ENCODE data around the gene SEZ6L2. TPM values are rescaled to one million over a fixed set of nuclear protein-coding genes. Genes with fewer than 3 reads are reported as not detected.

SEZ6L2 gene
- total RNA-seq, 1 experiment from 2014 or later = 68.9 TPM

DNA sequence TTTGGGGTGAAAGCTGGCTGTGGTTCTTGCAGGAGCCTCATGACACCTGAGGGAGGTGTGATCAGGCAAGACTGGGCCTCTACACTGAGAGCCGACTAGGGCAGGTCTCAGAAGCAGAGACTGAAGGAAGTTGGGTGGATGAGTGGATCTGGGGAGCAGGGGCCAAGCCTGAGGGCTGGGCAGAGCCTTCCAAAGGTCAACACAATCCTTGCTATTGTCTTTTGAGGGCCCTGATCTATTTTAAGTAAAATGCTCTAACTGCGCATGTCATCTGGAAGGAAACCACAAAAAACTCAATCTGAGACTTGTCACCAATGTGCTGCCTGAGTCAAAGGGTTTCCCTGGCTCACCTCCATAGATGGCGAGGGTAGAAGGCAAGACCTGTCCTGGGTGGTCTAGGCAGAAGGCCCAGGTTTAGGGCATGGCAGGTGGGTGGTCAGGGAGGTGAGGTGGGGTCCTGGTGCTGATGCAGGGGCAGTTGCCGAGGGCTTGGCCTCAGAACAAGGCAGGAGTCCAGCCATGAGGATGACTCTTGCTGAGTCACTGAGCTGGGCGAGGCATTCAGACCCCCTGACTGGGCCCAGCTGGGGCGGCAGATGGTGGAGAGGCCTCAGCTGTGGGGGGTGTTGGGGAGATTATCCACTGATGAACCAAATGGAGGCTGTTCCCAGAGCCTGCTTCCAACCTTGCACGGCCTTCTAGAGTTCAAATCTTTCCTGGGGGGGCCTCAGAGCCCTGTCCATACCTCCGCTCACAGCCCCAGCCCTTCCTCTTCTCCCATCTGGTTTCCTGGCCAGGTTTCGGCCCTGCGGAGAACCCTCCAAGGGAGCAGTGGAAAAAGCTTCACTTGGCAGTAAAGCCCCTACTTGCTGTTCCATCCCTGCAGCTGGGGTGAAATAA is 74.0 kb downstream of the SEZ6L2 start:
- H3K27me3 Mint-ChIP-seq (ENCODE audit: unreplicated experiment) = no peaks in the 10 kb centered on the region
- DNase-seq = no peak
- CTCF ChIA-PET = interaction anchor here (1.0 kb wide), 1 partner anchor 18 kb away, joined by 3 read pairs; no protein-coding TSS in a partner anchor
- H3K4me1 Mint-ChIP-seq (ENCODE audit: low read depth, unreplicated experiment) = peaks cover 26% of the 10 kb centered on the region
- no peaks in the 10 kb centered on the region for H3K9me3 Mint-ChIP-seq (ENCODE audit: low read depth, unreplicated experiment)
- no TSS peak for BruUV-seq (replicated peaks)
- H3K27ac Mint-ChIP-seq (ENCODE audit: unreplicated experiment) = peak overlapping the region; percentile 95
- H3K4me3 Mint-ChIP-seq (ENCODE audit: low read depth, unreplicated experiment) = peak overlapping the region; percentile 61
- peaks cover 55% of the 10 kb centered on the region for H3K36me3 Mint-ChIP-seq (ENCODE audit: insufficient read depth, unreplicated experiment)
- intact Hi-C loops (cut with micrococcal nuclease; ENCODE audit: unreplicated experiment) = loop anchor here (10.0 kb wide), 1 partner anchor 79 kb away; the partner anchor contains the start of gene ASPHD1
- TF ChIP-seq, protein P1, sequence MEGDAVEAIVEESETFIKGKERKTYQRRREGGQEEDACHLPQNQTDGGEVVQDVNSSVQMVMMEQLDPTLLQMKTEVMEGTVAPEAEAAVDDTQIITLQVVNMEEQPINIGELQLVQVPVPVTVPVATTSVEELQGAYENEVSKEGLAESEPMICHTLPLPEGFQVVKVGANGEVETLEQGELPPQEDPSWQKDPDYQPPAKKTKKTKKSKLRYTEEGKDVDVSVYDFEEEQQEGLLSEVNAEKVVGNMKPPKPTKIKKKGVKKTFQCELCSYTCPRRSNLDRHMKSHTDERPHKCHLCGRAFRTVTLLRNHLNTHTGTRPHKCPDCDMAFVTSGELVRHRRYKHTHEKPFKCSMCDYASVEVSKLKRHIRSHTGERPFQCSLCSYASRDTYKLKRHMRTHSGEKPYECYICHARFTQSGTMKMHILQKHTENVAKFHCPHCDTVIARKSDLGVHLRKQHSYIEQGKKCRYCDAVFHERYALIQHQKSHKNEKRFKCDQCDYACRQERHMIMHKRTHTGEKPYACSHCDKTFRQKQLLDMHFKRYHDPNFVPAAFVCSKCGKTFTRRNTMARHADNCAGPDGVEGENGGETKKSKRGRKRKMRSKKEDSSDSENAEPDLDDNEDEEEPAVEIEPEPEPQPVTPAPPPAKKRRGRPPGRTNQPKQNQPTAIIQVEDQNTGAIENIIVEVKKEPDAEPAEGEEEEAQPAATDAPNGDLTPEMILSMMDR (IDR thresholded peaks at IDR 0.05; ENCODE audit: unreplicated experiment) = no peak

DNA sequence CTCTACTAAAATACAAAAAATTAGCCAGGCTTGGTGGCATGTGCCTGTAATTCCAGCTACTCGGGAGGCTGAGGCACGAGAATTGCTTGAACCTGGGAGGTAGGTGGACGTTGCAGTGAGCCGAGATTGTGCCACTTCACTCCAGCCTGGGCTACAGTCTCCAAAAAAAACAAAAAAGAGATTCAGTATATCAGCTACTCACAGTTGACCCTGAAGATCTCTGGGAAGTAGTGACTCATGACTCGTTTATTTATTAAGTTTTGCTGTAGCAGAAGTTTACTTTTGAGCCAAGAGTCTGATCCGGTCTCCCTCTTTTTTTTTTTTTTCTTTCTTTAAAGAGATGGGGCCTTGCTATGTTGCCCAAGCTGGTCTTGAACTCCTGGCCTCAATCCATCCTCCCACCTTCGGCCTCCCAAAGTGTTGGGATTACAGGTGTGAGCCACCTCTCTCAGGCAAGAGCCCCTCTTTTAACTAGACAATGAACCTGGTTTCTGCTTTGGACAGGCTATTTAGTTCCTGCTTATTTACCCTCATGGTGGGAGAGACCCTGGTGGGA is 74.7 kb downstream of the SEZ6L2 start:
- H3K4me3 Mint-ChIP-seq (ENCODE audit: low read depth, unreplicated experiment) = peak overlapping the region; percentile 61
- TF ChIP-seq, protein P1 (IDR thresholded peaks at IDR 0.05; ENCODE audit: unreplicated experiment) = no peak
- peaks cover 62% of the 10 kb centered on the region for H3K36me3 Mint-ChIP-seq (ENCODE audit: insufficient read depth, unreplicated experiment)
- H3K27ac Mint-ChIP-seq (ENCODE audit: unreplicated experiment) = peak overlapping the region; percentile 95
- no TSS peak for BruUV-seq (replicated peaks)
- no peaks in the 10 kb centered on the region for H3K27me3 Mint-ChIP-seq (ENCODE audit: unreplicated experiment)
- peaks cover 31% of the 10 kb centered on the region for H3K4me1 Mint-ChIP-seq (ENCODE audit: low read depth, unreplicated experiment)
- CTCF ChIA-PET = interaction anchor here (0.8 to 1.1 kb wide), 2 partner anchors 17 to 24 kb away, joined by 3 to 6 read pairs; no protein-coding TSS in a partner anchor
- intact Hi-C loops (cut with micrococcal nuclease; ENCODE audit: unreplicated experiment) = loop anchor here (5.0 to 10.0 kb wide), 4 partner anchors 38 to 198 kb away; partner anchors contain the start of genes ASPHD1, C16orf92 and CDIPT
- H3K9me3 Mint-ChIP-seq (ENCODE audit: low read depth, unreplicated experiment) = no peaks in the 10 kb centered on the region
- no peak for DNase-seq

DNA sequence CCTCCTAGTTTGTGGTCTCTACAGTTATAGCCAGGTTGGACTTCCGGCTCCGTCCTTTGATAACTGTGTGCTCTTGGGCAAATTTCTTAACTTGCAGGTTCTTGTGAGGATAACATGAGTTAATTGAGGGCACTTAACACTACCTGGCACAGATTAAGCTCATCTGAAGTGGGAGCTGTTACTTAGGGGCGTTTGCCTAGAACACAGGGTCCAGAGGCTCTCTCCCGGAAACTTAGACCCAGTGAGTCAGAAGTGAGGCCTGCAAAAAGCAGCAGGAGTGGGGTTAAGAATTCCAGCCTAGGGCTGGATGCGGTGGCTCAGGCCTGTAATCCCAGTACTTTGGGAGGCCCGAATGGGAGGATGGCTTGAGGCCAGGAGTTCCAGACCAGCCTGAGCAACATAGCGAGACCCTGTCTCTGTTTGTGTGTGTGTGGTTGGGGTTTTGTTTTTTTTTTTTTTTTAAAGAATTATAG is 77.7 kb downstream of the SEZ6L2 start:
- H3K27ac Mint-ChIP-seq (ENCODE audit: unreplicated experiment) = peak overlapping the region; percentile 95
- no TSS peak for BruUV-seq (replicated peaks)
- CTCF ChIA-PET = interaction anchor here (0.6 to 3.8 kb wide), 5 partner anchors 10 to 1290 kb away, joined by 3 to 19 read pairs (median 4); no protein-coding TSS in a partner anchor
- no peaks in the 10 kb centered on the region for H3K27me3 Mint-ChIP-seq (ENCODE audit: unreplicated experiment)
- H3K4me3 Mint-ChIP-seq (ENCODE audit: low read depth, unreplicated experiment) = peak overlapping the region; percentile 92
- no peaks in the 10 kb centered on the region for H3K9me3 Mint-ChIP-seq (ENCODE audit: low read depth, unreplicated experiment)
- TF ChIP-seq, protein P1 (IDR thresholded peaks at IDR 0.05; ENCODE audit: unreplicated experiment) = no peak
- peaks cover 87% of the 10 kb centered on the region for H3K36me3 Mint-ChIP-seq (ENCODE audit: insufficient read depth, unreplicated experiment)
- intact Hi-C loops (cut with micrococcal nuclease; ENCODE audit: unreplicated experiment) = loop anchor here (2.0 to 10.0 kb wide), 5 partner anchors 27 to 201 kb away; partner anchors contain the start of genes ASPHD1, C16orf92 and CDIPT
- H3K4me1 Mint-ChIP-seq (ENCODE audit: low read depth, unreplicated experiment) = peaks cover 45% of the 10 kb centered on the region
- DNase-seq = peak; percentile 61

Other genes starting within 250 kb of the SEZ6L2 start
- gene SPN, start 236.3 kb downstream of the SEZ6L2 start, total RNA-seq (2022) = not detected in 2 replicates
- 4.6 and 7.5 TPM in 2 replicates for gene QPRT, start 220.4 kb downstream of the SEZ6L2 start, total RNA-seq (2022)
- not detected in 2 replicates for gene C16orf54, start 153.6 kb downstream of the SEZ6L2 start, total RNA-seq (2022)
- gene ZG16, start 121.3 kb downstream of the SEZ6L2 start, total RNA-seq (2022) = not detected in 2 replicates
- 130 and 134 TPM in 2 replicates for gene KIF22, start 108.8 kb downstream of the SEZ6L2 start, total RNA-seq (2022)
- gene MAZ, start 93.0 kb downstream of the SEZ6L2 start, total RNA-seq (2022) = 230 and 257 TPM in 2 replicates
- gene PRRT2, start 87.4 kb downstream of the SEZ6L2 start, total RNA-seq (2022) = 0.78 and 1.8 TPM in 2 replicates
- gene PAGR1, start 83.4 kb downstream of the SEZ6L2 start, total RNA-seq (2022) = 30.4 and 32.0 TPM in 2 replicates
- 164 and 215 TPM in 2 replicates for gene MVP, start 79.1 kb downstream of the SEZ6L2 start, total RNA-seq (2022)
- gene CDIPT, start 36.3 kb downstream of the SEZ6L2 start, total RNA-seq (2022) = 62.7 and 64.1 TPM in 2 replicates
- 54.1 and 64.1 TPM in 2 replicates for gene ASPHD1, start 938 bp upstream of the SEZ6L2 start, total RNA-seq (2022)
- 52.8 and 55.8 TPM in 2 replicates for gene KCTD13, start 26.7 kb upstream of the SEZ6L2 start, total RNA-seq (2022)
- gene TMEM219, start 62.5 kb upstream of the SEZ6L2 start, total RNA-seq (2022) = 91.1 and 92.1 TPM in 2 replicates
- gene TAOK2, start 74.3 kb upstream of the SEZ6L2 start, total RNA-seq (2022) = 75.9 and 76.2 TPM in 2 replicates
- gene HIRIP3, start 96.1 kb upstream of the SEZ6L2 start, total RNA-seq (2022) = 26.3 and 28.5 TPM in 2 replicates
- 107 TPM in 2 replicates for gene INO80E, start 96.7 kb upstream of the SEZ6L2 start, total RNA-seq (2022)
- 18.0 and 19.9 TPM in 2 replicates for gene DOC2A, start 111.5 kb upstream of the SEZ6L2 start, total RNA-seq (2022)
- gene C16orf92, start 123.6 kb upstream of the SEZ6L2 start, total RNA-seq (2022) = not detected in 2 replicates
- gene TLCD3B, start 131.7 kb upstream of the SEZ6L2 start, total RNA-seq (2022) = 0.90 and 1.5 TPM in 2 replicates
- gene ALDOA, start 166.2 kb upstream of the SEZ6L2 start, total RNA-seq (2022) = 1,549 and 1,562 TPM in 2 replicates
- 184 and 187 TPM in 2 replicates for gene PPP4C, start 176.4 kb upstream of the SEZ6L2 start, total RNA-seq (2022)
- gene TBX6, start 192.4 kb upstream of the SEZ6L2 start, total RNA-seq (2022) = 3.6 and 4.7 TPM in 2 replicates
- gene YPEL3, start 196.7 kb upstream of the SEZ6L2 start, total RNA-seq (2022) = 21.1 and 28.0 TPM in 2 replicates
- 7.8 and 9.4 TPM in 2 replicates for gene GDPD3, start 214.0 kb upstream of the SEZ6L2 start, total RNA-seq (2022)
- gene MAPK3, start 223.7 kb upstream of the SEZ6L2 start, total RNA-seq (2022) = 69.9 and 82.1 TPM in 2 replicates

All from Calu3 (cell line).